HUES64 (cell line): ENCODE measurements around the gene CLIC4.
"Not testable (repeated sequence)": the region's sequence is repeated elsewhere in the genome, so short reads cannot be mapped to it uniquely, and the experiment has no call there.

ENCODE experiments used
- H3K27ac ChIP-seq: 2 replicates; pipeline ENCODE4 v1.7.0; 2013; ENCODE audit warnings: low read depth, low read length, inconsistent platforms
- H3K27me3 ChIP-seq: 2 replicates; pipeline ENCODE4 v1.6.1; 2013; ENCODE audit warnings: mild to moderate bottlenecking, low read length; ENCODE audit not compliant: insufficient read depth
- H3K36me3 ChIP-seq: 2 replicates; pipeline ENCODE4 v1.6.1; 2013; ENCODE audit warnings: mild to moderate bottlenecking, low read length; ENCODE audit not compliant: insufficient read depth
- H3K4me1 ChIP-seq: 2 replicates; pipeline ENCODE4 v1.6.1; 2013; ENCODE audit warnings: mild to moderate bottlenecking, low read length, moderate library complexity; ENCODE audit not compliant: insufficient read depth
- H3K4me3 ChIP-seq: 2 replicates; pipeline ENCODE4 v1.5.1; 2013; ENCODE audit warnings: mild to moderate bottlenecking, low read length, moderate library complexity
- H3K9ac ChIP-seq: 2 replicates; pipeline ENCODE4 v1.6.1; 2013; ENCODE audit warnings: mild to moderate bottlenecking, low read depth, low read length
- H3K9me3 ChIP-seq: 2 replicates; pipeline ENCODE4 v1.6.1; 2013; ENCODE audit warnings: low read depth, low read length; ENCODE audit not compliant: insufficient read depth
- WGBS: fragments of 150-250, 120-280 bp; methylation state at CpG from one replicate; pipeline ENCODE4 v1.1.7; 2013; ENCODE audit warnings: missing lambda C conversion rate; 5-methylcytosine and 5-hydroxymethylcytosine counted together

CLIC4 gene

GRCh38 chr1:24888061-24888970 is 143.1 kb downstream of the CLIC4 start:
- H3K36me3 ChIP-seq: no peaks in the 10 kb centered on the region
- H3K9ac ChIP-seq: no peak overlapping the region
- H3K27ac ChIP-seq: no peak overlapping the region
- H3K9me3 ChIP-seq: peaks cover 15% of the 10 kb centered on the region
- WGBS: 93% methylated on average over 9 of the region's 9 CpGs
- H3K27me3 ChIP-seq: peaks cover 2% of the 10 kb centered on the region; the same call in 1 of the 2 replicates
- H3K4me3 ChIP-seq: no peak overlapping the region
- H3K4me1 ChIP-seq: no peaks in the 10 kb centered on the region

GRCh38 chr1:24888971-24889676 is 143.9 kb downstream of the CLIC4 start:
- Histone ChIP-seq H3K27me3 (peaks cover 2% of the 10 kb centered on the region; the same call in 1 of the 2 replicates), H3K27ac (no peak overlapping the region), H3K9me3 (peaks cover 15% of the 10 kb centered on the region), H3K4me1 (no peaks in the 10 kb centered on the region), H3K9ac (no peak overlapping the region), H3K36me3 (no peaks in the 10 kb centered on the region), H3K4me3 (no peak overlapping the region)
- WGBS: 87% methylated on average over 4 of the region's 4 CpGs

GRCh38 chr1:24890887-24891286 is 145.6 kb downstream of the CLIC4 start:
- Histone ChIP-seq H3K4me3 (no peak overlapping the region), H3K36me3 (no peaks in the 10 kb centered on the region), H3K4me1 (no peaks in the 10 kb centered on the region), H3K9ac (no peak overlapping the region), H3K27ac (no peak overlapping the region), H3K9me3 (peaks cover 15% of the 10 kb centered on the region), H3K27me3 (no peaks in the 10 kb centered on the region)
- WGBS: 90% methylated on average over 2 of the region's 2 CpGs

- not testable (repeated sequence) for H3K9ac ChIP-seq, H3K27ac ChIP-seq, H3K4me1 ChIP-seq, H3K4me3 ChIP-seq, H3K27me3 ChIP-seq, H3K36me3 ChIP-seq
- peaks cover 15% of the 10 kb centered on the region for H3K9me3 ChIP-seq
- WGBS: 80% methylated on average over 1 of the region's 1 CpG
Observed at GRCh38 chr1:24891367-24891766, 146.1 kb downstream of the CLIC4 start.

- H3K4me3 ChIP-seq: no peak overlapping the region
- H3K27me3 ChIP-seq: no peaks in the 10 kb centered on the region
- 73% methylated on average over 1 of the region's 1 CpG for WGBS
- H3K27ac ChIP-seq: no peak overlapping the region
- no peaks in the 10 kb centered on the region for H3K4me1 ChIP-seq
- H3K9me3 ChIP-seq: peaks cover 15% of the 10 kb centered on the region
- H3K36me3 ChIP-seq: no peaks in the 10 kb centered on the region
- no peak overlapping the region for H3K9ac ChIP-seq
Observed at GRCh38 chr1:24892188-24893153, 147.2 kb downstream of the CLIC4 start.

GRCh38 chr1:24893431-24893830 is 148.2 kb downstream of the CLIC4 start:
- no peak overlapping the region for H3K4me3 ChIP-seq
- H3K27ac ChIP-seq: no peak overlapping the region
- 98% methylated on average over 3 of the region's 3 CpGs for WGBS
- H3K9me3 ChIP-seq: peaks cover 15% of the 10 kb centered on the region
- no peaks in the 10 kb centered on the region for H3K27me3 ChIP-seq
- no peaks in the 10 kb centered on the region for H3K36me3 ChIP-seq
- no peak overlapping the region for H3K9ac ChIP-seq
- no peaks in the 10 kb centered on the region for H3K4me1 ChIP-seq
